Thoracic aorta (tissue), 2 donors: Measurements from ENCODE around the gene GNB1L. TPM values are rescaled to one million over a fixed set of nuclear protein-coding genes. Genes with fewer than 3 reads are reported as not detected.

ENCODE experiments used
- ATAC-seq: fragments of 150-250 bp; one replicate; pipeline ENCODE4 v1.8.0; 2017; ENCODE audit warnings: low read depth; ENCODE audit not compliant: insufficient number of reproducible peaks, low FRiP score
- DNase-seq: peaks from one replicate; pipeline ENCODE4 v3.0.0-alpha.2; 2020; ENCODE audit warnings: low spot score
- H3K27ac ChIP-seq, 2 donors: fragments of 200-600 bp; sonication (generic); 1 replicate in 1 of 2; 2 replicates in 1 of 2; pipeline ENCODE4 v1.5.1; 2016; ENCODE audit warnings: mild to moderate bottlenecking in 2 of 2, moderate library complexity in 2 of 2
- H3K27me3 ChIP-seq: fragments of 200-600 bp; sonication (generic); replicated peaks from 2 replicates; pipeline ENCODE4 v1.6.0; 2016; ENCODE audit warnings: mild to moderate bottlenecking; ENCODE audit not compliant: insufficient read depth
- H3K36me3 ChIP-seq: fragments of 200-600 bp; sonication (generic); one replicate; pipeline ENCODE4 v1.5.1; 2016
- H3K4me1 ChIP-seq, 2 donors: fragments of 200-600 bp; sonication (generic); 1 replicate in 1 of 2; 2 replicates in 1 of 2; pipeline versions ENCODE4 v1.5.1 to v1.6.0; 2016; ENCODE audit warnings: low read depth in 2 of 2, mild to moderate bottlenecking in 1 of 2; ENCODE audit not compliant: control insufficient read depth in 1 of 2
- H3K4me3 ChIP-seq: fragments of 200-600 bp; sonication (generic); 2 replicates; pipeline ENCODE4 v1.5.1; 2016; ENCODE audit warnings: mild to moderate bottlenecking
- H3K9me3 ChIP-seq: fragments of 200-600 bp; sonication (generic); 2 replicates; pipeline ENCODE4 v1.5.1; 2016
- total RNA-seq, 2 donors: library from RNA; depleted of rRNA; stranded (reverse); fragments of >200 nt; gene quantifications; one replicate each; pipeline versions ENCODE4 v1.1.0 to v1.2.3, GENCODE V29; 2016
- TF ChIP-seq, protein P1 (sequence below): fragments of 200-600 bp; sonication (generic); IDR thresholded peaks from one replicate; pipeline ENCODE4 v1.5.1; 2019; ENCODE audit warnings: antibody characterized with exemption

GNB1L gene
- total RNA-seq, 2 donors from 2014 or later = 2.3 to 7.7 TPM

DNA sequence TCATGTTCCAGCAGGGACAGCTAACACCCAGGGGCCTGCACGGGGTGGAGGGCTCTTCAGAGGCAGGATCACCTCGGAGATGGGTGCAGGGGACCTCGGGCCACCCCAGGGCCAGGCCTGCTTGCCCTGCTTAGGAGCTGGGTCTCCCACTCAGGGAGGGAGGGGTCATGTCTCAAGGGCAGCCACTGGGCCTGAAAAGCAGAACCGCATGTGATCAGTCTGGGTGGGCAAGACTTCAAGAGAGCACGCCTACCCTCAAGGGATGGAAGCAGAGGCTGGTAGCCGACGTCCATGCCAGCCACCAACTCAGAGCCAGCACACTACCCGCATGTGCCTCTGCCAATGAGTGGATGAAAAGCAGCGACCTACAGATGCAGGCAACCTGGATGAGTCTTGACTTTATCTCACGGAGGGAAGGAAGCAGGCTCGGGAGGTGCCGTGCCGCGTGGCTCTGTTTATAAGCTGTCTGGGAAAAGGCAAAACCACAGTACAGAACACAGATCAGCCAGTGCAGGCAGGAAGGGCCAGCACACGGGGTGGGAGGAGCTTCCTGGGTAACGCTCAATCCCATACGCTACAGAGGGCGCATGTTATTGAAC, 78.1 kb downstream of the GNB1L start:
- TF ChIP-seq, protein P1, sequence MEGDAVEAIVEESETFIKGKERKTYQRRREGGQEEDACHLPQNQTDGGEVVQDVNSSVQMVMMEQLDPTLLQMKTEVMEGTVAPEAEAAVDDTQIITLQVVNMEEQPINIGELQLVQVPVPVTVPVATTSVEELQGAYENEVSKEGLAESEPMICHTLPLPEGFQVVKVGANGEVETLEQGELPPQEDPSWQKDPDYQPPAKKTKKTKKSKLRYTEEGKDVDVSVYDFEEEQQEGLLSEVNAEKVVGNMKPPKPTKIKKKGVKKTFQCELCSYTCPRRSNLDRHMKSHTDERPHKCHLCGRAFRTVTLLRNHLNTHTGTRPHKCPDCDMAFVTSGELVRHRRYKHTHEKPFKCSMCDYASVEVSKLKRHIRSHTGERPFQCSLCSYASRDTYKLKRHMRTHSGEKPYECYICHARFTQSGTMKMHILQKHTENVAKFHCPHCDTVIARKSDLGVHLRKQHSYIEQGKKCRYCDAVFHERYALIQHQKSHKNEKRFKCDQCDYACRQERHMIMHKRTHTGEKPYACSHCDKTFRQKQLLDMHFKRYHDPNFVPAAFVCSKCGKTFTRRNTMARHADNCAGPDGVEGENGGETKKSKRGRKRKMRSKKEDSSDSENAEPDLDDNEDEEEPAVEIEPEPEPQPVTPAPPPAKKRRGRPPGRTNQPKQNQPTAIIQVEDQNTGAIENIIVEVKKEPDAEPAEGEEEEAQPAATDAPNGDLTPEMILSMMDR = no peak
- ATAC-seq = no peak
- H3K36me3 ChIP-seq = no peaks in the 10 kb centered on the region
- no peaks in the 10 kb centered on the region for H3K27me3 ChIP-seq
- no peak for DNase-seq
- H3K4me1 ChIP-seq = no peaks in the 10 kb centered on the region
- H3K9me3 ChIP-seq = no peaks in the 10 kb centered on the region
- H3K4me3 ChIP-seq = no peak overlapping the region
- no peak overlapping the region for H3K27ac ChIP-seq

DNA sequence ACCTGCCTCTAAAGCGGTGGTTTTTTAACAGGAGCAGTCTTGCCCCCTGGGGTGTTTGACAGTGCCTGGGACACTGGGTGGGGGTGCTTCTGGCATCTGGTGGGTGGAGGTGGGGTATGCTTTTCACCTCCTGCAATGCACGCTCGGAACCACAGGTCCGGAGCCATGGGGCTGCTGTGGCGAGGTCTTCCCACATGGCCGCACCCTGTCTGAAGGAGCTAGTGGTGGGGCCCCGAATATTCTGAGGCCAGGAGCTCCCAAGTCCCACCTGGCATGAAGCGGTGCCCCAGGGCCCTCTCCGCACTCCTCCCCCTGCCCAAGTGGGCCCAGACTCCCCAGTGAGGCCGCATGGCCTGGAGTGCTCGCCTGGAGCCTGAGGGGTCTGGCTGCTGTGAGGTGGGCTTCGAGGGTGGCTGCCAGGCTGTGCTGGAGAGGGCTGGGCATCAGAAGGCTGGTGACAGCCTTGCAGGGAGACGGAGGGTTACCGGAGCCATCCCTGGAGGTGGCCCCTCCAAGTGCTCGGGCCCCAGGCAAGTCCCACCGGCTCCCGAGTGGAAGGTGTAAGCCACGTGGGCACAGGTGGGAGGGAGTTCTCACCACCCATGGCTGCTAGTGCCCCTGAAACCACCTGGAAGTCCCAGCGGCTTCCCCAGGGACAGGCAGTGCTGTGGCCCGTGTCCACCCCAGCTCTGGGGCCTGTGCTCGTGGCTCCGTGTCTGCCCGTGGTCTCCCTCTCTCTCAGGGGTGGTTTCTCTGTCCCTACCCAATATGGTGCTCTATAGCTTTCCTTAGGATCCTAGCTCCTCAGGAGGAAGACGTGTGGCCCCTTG, 79.0 kb downstream of the GNB1L start:
- TF ChIP-seq, protein P1 = no peak
- ATAC-seq (no peak), DNase-seq (no peak)
- no peak overlapping the region for H3K27ac ChIP-seq
- H3K27me3 ChIP-seq = no peaks in the 10 kb centered on the region
- no peaks in the 10 kb centered on the region for H3K36me3 ChIP-seq
- H3K9me3 ChIP-seq = no peaks in the 10 kb centered on the region
- no peak overlapping the region for H3K4me3 ChIP-seq
- H3K4me1 ChIP-seq = no peaks in the 10 kb centered on the region

DNA sequence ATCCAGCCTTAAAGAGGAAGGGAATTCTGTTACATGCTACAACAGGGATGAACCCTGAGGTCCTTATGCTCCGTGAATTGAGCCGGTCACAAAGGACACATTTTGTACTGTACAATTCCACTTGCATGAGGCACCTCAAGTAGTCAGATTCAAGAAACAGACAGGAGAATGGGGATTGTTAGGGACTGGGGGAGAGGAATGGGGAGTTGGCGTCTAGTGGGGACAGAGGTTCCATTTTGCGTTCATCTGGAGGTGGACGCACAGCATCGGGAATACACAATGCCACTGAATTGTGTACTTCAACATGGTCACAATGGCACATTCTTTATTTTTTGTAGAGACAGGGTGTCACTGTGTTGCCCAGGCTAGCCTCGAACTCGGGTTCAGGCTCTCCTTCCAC, 80.0 kb downstream of the GNB1L start:
- no peak overlapping the region for H3K27ac ChIP-seq
- no peaks in the 10 kb centered on the region for H3K4me1 ChIP-seq
- ATAC-seq (no peak), DNase-seq (no peak)
- H3K9me3 ChIP-seq = no peaks in the 10 kb centered on the region
- no peak overlapping the region for H3K4me3 ChIP-seq
- no peaks in the 10 kb centered on the region for H3K27me3 ChIP-seq
- H3K36me3 ChIP-seq = no peaks in the 10 kb centered on the region
- TF ChIP-seq, protein P1 = no peak

DNA sequence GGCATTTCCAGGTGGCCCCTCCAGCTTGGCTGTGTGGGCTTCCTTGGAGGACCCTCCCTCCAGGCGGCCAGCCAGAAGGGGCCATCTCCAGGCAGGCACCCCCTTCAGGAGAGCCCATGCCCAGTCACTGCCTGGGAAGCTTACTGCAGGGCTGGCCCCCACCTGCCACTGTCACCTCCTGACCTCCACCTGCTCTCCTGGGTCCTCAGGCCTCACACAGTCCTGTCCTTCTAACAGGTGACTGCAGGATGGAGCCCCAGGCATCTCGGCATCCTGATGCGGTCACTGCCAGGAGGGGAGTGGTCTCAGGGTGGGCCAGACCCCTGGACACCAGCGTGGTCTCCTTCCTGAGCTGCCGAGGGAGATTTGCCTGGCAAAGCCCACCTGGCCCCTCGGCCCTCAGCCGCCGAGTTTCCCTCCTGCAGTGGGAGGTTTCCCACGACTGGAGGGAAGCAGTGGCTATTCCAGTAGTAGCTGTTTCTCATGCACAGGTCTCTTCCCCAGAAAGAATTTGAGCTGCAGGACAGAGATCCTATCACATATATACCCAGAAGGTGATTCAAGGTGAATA, 81.1 kb downstream of the GNB1L start:
- Histone ChIP-seq H3K27ac (no peak overlapping the region), H3K36me3 (no peaks in the 10 kb centered on the region), H3K9me3 (no peaks in the 10 kb centered on the region), H3K27me3 (no peaks in the 10 kb centered on the region), H3K4me1 (no peaks in the 10 kb centered on the region), H3K4me3 (no peak overlapping the region)
- TF ChIP-seq, protein P1 = no peak
- no peak for DNase-seq
- no peak for ATAC-seq

DNA sequence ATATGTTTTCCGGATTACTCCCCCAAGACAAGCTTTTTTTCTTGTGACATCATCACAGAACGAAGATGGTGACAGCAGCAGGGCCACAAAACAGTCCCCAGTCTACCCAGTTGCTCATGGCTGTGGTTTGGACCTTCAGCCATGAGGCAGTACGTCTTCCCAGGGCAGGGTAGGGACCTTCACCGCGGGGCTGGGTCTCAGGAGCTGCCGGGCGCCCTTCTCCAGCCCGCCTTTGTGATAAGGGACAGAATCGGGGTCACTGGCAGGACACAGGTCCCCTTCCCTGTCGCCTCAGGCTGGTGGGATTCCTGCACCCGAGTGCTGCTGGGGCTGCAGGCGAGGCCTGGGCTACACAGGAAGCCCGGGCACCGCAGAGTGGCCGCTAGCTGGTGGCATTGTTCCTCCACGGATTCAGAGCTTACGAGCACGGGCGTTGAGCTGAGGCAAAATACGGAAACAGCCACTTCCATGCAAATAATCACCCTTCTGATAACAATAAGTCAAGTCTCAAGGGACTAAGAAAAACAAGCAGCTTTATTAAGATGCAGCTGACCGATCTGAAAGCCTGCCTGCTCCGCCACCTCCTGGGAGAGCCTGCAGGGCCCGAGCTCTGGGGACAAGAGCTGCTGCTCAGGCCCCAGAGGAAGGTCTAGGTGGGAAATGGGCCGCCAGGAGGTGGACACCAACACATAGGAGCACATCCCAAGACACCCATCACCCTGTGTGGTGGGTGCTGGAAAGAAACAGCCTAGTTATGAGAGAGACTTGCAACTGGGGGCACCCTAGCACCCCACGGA, 81.8 kb downstream of the GNB1L start:
- Histone ChIP-seq H3K27me3 (no peaks in the 10 kb centered on the region), H3K4me1 (no peaks in the 10 kb centered on the region), H3K27ac (no peak overlapping the region), H3K9me3 (no peaks in the 10 kb centered on the region), H3K4me3 (no peak overlapping the region), H3K36me3 (no peaks in the 10 kb centered on the region)
- ATAC-seq = no peak
- TF ChIP-seq, protein P1 = no peak
- DNase-seq = no peak
